ENCODE results near the gene NXPH4.

Gene NXPH4

GRCh38 chr12:57187222-57188089 is 29.1 kb upstream of the NXPH4 start:
- Mint-ChIP-seq H3K4me3 (no peak overlapping the region), H3K4me1 (peaks cover 5% of the 10 kb centered on the region), H3K27me3 (no peaks in the 10 kb centered on the region), H3K36me3 (ENCODE audit: insufficient read depth) (no peaks in the 10 kb centered on the region), H3K9me3 (no peaks in the 10 kb centered on the region), H3K27ac (ENCODE audit: low read depth) (no peak overlapping the region)
- DNase-seq (ENCODE audit: low spot score in 2 of 2), result no peak
- no peak for ATAC-seq (replicated peaks; ENCODE audit: extremely low read depth, poor library complexity, severe bottlenecking)

- peaks cover under 1% of the 10 kb centered on the region for H3K4me1 Mint-ChIP-seq
- no peaks in the 10 kb centered on the region for H3K36me3 Mint-ChIP-seq (ENCODE audit: insufficient read depth)
- H3K4me3 Mint-ChIP-seq, result no peak overlapping the region
- ATAC-seq (replicated peaks; ENCODE audit: extremely low read depth, poor library complexity, severe bottlenecking), result no peak
- H3K9me3 Mint-ChIP-seq, result no peaks in the 10 kb centered on the region
- no peak overlapping the region for H3K27ac Mint-ChIP-seq (ENCODE audit: low read depth)
- no peak for DNase-seq (ENCODE audit: low spot score in 2 of 2)
- no peaks in the 10 kb centered on the region for H3K27me3 Mint-ChIP-seq
Observed at GRCh38 chr12:57188090-57188425, 28.5 kb upstream of the NXPH4 start.

- DNase-seq (ENCODE audit: low spot score in 2 of 2), result no peak
- Mint-ChIP-seq H3K36me3 (ENCODE audit: insufficient read depth) (no peaks in the 10 kb centered on the region), H3K27ac (ENCODE audit: low read depth) (no peak overlapping the region), H3K9me3 (no peaks in the 10 kb centered on the region), H3K4me1 (no peaks in the 10 kb centered on the region), H3K4me3 (no peak overlapping the region), H3K27me3 (no peaks in the 10 kb centered on the region)
- no peak for ATAC-seq (replicated peaks; ENCODE audit: extremely low read depth, poor library complexity, severe bottlenecking)
Observed at GRCh38 chr12:57190037-57190436, 26.6 kb upstream of the NXPH4 start.

GRCh38 chr12:57190821-57191220 is 25.8 kb upstream of the NXPH4 start:
- no peak for DNase-seq (ENCODE audit: low spot score in 2 of 2)
- Mint-ChIP-seq H3K27me3 (no peaks in the 10 kb centered on the region), H3K9me3 (no peaks in the 10 kb centered on the region), H3K4me3 (no peak overlapping the region), H3K4me1 (no peaks in the 10 kb centered on the region), H3K36me3 (ENCODE audit: insufficient read depth) (no peaks in the 10 kb centered on the region), H3K27ac (ENCODE audit: low read depth) (no peak overlapping the region)
- ATAC-seq (replicated peaks; ENCODE audit: extremely low read depth, poor library complexity, severe bottlenecking), result no peak

GRCh38 chr12:57191410-57191809 is 25.2 kb upstream of the NXPH4 start:
- H3K9me3 Mint-ChIP-seq, result no peaks in the 10 kb centered on the region
- ATAC-seq (replicated peaks; ENCODE audit: extremely low read depth, poor library complexity, severe bottlenecking) (no peak), DNase-seq (ENCODE audit: low spot score in 2 of 2) (no peak)
- no peaks in the 10 kb centered on the region for H3K4me1 Mint-ChIP-seq
- no peaks in the 10 kb centered on the region for H3K27me3 Mint-ChIP-seq
- H3K4me3 Mint-ChIP-seq, result no peak overlapping the region
- peaks cover 3% of the 10 kb centered on the region for H3K36me3 Mint-ChIP-seq (ENCODE audit: insufficient read depth)
- H3K27ac Mint-ChIP-seq (ENCODE audit: low read depth), result no peak overlapping the region

- no peaks in the 10 kb centered on the region for H3K9me3 Mint-ChIP-seq
- H3K27ac Mint-ChIP-seq (ENCODE audit: low read depth), result no peak overlapping the region
- no peaks in the 10 kb centered on the region for H3K4me1 Mint-ChIP-seq
- ATAC-seq (replicated peaks; ENCODE audit: extremely low read depth, poor library complexity, severe bottlenecking) (no peak), DNase-seq (ENCODE audit: low spot score in 2 of 2) (no peak)
- H3K27me3 Mint-ChIP-seq, result no peaks in the 10 kb centered on the region
- H3K36me3 Mint-ChIP-seq (ENCODE audit: insufficient read depth), result peaks cover 5% of the 10 kb centered on the region
- H3K4me3 Mint-ChIP-seq, result no peak overlapping the region
Observed at GRCh38 chr12:57192920-57193319, 23.7 kb upstream of the NXPH4 start.

GRCh38 chr12:57193706-57194245 is 22.8 kb upstream of the NXPH4 start:
- ATAC-seq (replicated peaks; ENCODE audit: extremely low read depth, poor library complexity, severe bottlenecking), result no peak
- no peak overlapping the region for H3K4me3 Mint-ChIP-seq
- no peak overlapping the region for H3K27ac Mint-ChIP-seq (ENCODE audit: low read depth)
- DNase-seq (ENCODE audit: low spot score in 2 of 2), result no peak
- no peaks in the 10 kb centered on the region for H3K27me3 Mint-ChIP-seq
- no peaks in the 10 kb centered on the region for H3K9me3 Mint-ChIP-seq
- no peaks in the 10 kb centered on the region for H3K4me1 Mint-ChIP-seq
- H3K36me3 Mint-ChIP-seq (ENCODE audit: insufficient read depth), result peaks cover 5% of the 10 kb centered on the region

GRCh38 chr12:57194253-57194652 is 22.3 kb upstream of the NXPH4 start:
- no peaks in the 10 kb centered on the region for H3K9me3 Mint-ChIP-seq
- H3K4me3 Mint-ChIP-seq, result no peak overlapping the region
- H3K4me1 Mint-ChIP-seq, result no peaks in the 10 kb centered on the region
- no peaks in the 10 kb centered on the region for H3K27me3 Mint-ChIP-seq
- DNase-seq (ENCODE audit: low spot score in 2 of 2) (no peak), ATAC-seq (replicated peaks; ENCODE audit: extremely low read depth, poor library complexity, severe bottlenecking) (no peak)
- H3K27ac Mint-ChIP-seq (ENCODE audit: low read depth), result no peak overlapping the region
- peaks cover 5% of the 10 kb centered on the region for H3K36me3 Mint-ChIP-seq (ENCODE audit: insufficient read depth)

GRCh38 chr12:57195186-57195585 is 21.4 kb upstream of the NXPH4 start:
- Mint-ChIP-seq H3K4me1 (no peaks in the 10 kb centered on the region), H3K36me3 (ENCODE audit: insufficient read depth) (peaks cover 5% of the 10 kb centered on the region), H3K27me3 (no peaks in the 10 kb centered on the region), H3K4me3 (no peak overlapping the region), H3K27ac (ENCODE audit: low read depth) (no peak overlapping the region), H3K9me3 (no peaks in the 10 kb centered on the region)
- DNase-seq (ENCODE audit: low spot score in 2 of 2) (no peak), ATAC-seq (replicated peaks; ENCODE audit: extremely low read depth, poor library complexity, severe bottlenecking) (no peak)

- no peaks in the 10 kb centered on the region for H3K4me1 Mint-ChIP-seq
- H3K27me3 Mint-ChIP-seq, result no peaks in the 10 kb centered on the region
- H3K36me3 Mint-ChIP-seq (ENCODE audit: insufficient read depth), result peaks cover 5% of the 10 kb centered on the region
Observed at GRCh38 chr12:57195611-57196371, 20.8 kb upstream of the NXPH4 start.

GRCh38 chr12:57196439-57196838 is 20.2 kb upstream of the NXPH4 start:
- H3K36me3 Mint-ChIP-seq (ENCODE audit: insufficient read depth), result peaks cover 5% of the 10 kb centered on the region
- H3K9me3 Mint-ChIP-seq, result no peaks in the 10 kb centered on the region
- H3K4me1 Mint-ChIP-seq, result no peaks in the 10 kb centered on the region
- DNase-seq (ENCODE audit: low spot score in 2 of 2) (no peak), ATAC-seq (replicated peaks; ENCODE audit: extremely low read depth, poor library complexity, severe bottlenecking) (no peak)
- no peak overlapping the region for H3K4me3 Mint-ChIP-seq
- H3K27me3 Mint-ChIP-seq, result no peaks in the 10 kb centered on the region
- no peak overlapping the region for H3K27ac Mint-ChIP-seq (ENCODE audit: low read depth)

More at GRCh38 chr12:57195611-57196371, 20.8 kb upstream of the NXPH4 start:
- H3K27ac Mint-ChIP-seq (ENCODE audit: low read depth), result no peak overlapping the region
- DNase-seq (ENCODE audit: low spot score in 2 of 2), result no peak
- ATAC-seq (replicated peaks; ENCODE audit: extremely low read depth, poor library complexity, severe bottlenecking), result no peak
- H3K4me3 Mint-ChIP-seq, result no peak overlapping the region
- no peaks in the 10 kb centered on the region for H3K9me3 Mint-ChIP-seq

- H3K9me3 Mint-ChIP-seq, result no peaks in the 10 kb centered on the region
- no peaks in the 10 kb centered on the region for H3K4me1 Mint-ChIP-seq
- no peak for ATAC-seq (replicated peaks; ENCODE audit: extremely low read depth, poor library complexity, severe bottlenecking)
- no peak overlapping the region for H3K4me3 Mint-ChIP-seq
- DNase-seq (ENCODE audit: low spot score in 2 of 2), result no peak
- peaks cover 5% of the 10 kb centered on the region for H3K36me3 Mint-ChIP-seq (ENCODE audit: insufficient read depth)
- no peaks in the 10 kb centered on the region for H3K27me3 Mint-ChIP-seq
- H3K27ac Mint-ChIP-seq (ENCODE audit: low read depth), result no peak overlapping the region
Observed at GRCh38 chr12:57196956-57197355, 19.6 kb upstream of the NXPH4 start.

- peaks cover 5% of the 10 kb centered on the region for H3K36me3 Mint-ChIP-seq (ENCODE audit: insufficient read depth)
- no peak overlapping the region for H3K4me3 Mint-ChIP-seq
- H3K4me1 Mint-ChIP-seq, result no peaks in the 10 kb centered on the region
- H3K9me3 Mint-ChIP-seq, result no peaks in the 10 kb centered on the region
- H3K27me3 Mint-ChIP-seq, result no peaks in the 10 kb centered on the region
- DNase-seq (ENCODE audit: low spot score in 2 of 2), result no peak
- no peak for ATAC-seq (replicated peaks; ENCODE audit: extremely low read depth, poor library complexity, severe bottlenecking)
- no peak overlapping the region for H3K27ac Mint-ChIP-seq (ENCODE audit: low read depth)
Observed at GRCh38 chr12:57198329-57198728, 18.3 kb upstream of the NXPH4 start.
